Epithelial cell of esophagus (primary cell): ENCODE measurements around the gene CACHD1.

Experiments used
- DNase-seq: peaks from one replicate; pipeline ENCODE4 v3.0.0; 2010; ENCODE audit warnings: low read depth
- H3K4me3 ChIP-seq: 2 replicates; pipeline ENCODE4 v1.5.1; 2011; ENCODE audit warnings: mild to moderate bottlenecking, low read length, control low read depth
- CTCF ChIP-seq: IDR thresholded peaks from 2 replicates; pipeline ENCODE4 v1.5.1; 2011; ENCODE audit warnings: low read depth, mild to moderate bottlenecking, low read length, control low read depth, inconsistent platforms; ENCODE audit not compliant: insufficient read depth; ENCODE audit errors: missing control alignments

The CACHD1 gene

GRCh38 chr1:64567426-64568170, 97.7 kb downstream of the CACHD1 start:
- no peak for TF ChIP-seq CTCF
- DNase-seq, result no peak
- H3K4me3 ChIP-seq, result no peak overlapping the region

- no peak overlapping the region for H3K4me3 ChIP-seq
- DNase-seq, result no peak
- no peak for TF ChIP-seq CTCF
These were observed 98.2 kb downstream of the CACHD1 start for GRCh38 chr1:64568171-64568450.

GRCh38 chr1:64569411-64569810, 99.5 kb downstream of the CACHD1 start:
- H3K4me3 ChIP-seq, result no peak overlapping the region
- TF ChIP-seq CTCF, result no peak
- DNase-seq, result peak; percentile 73

- no peak overlapping the region for H3K4me3 ChIP-seq
- no peak for TF ChIP-seq CTCF
- DNase-seq, result no peak
These were observed 100.4 kb downstream of the CACHD1 start for GRCh38 chr1:64570267-64570855.

GRCh38 chr1:64572222-64572900, 102.4 kb downstream of the CACHD1 start:
- no peak overlapping the region for H3K4me3 ChIP-seq
- DNase-seq, result peak; percentile 59
- no peak for TF ChIP-seq CTCF

- H3K4me3 ChIP-seq, result no peak overlapping the region
- no peak for TF ChIP-seq CTCF
- peak; percentile 79 for DNase-seq
These were observed 104.4 kb downstream of the CACHD1 start for GRCh38 chr1:64574301-64574700.
